GM23338 (cell line): ENCODE measurements around the gene OR2S2. TPM values are rescaled to one million over a fixed set of nuclear protein-coding genes. Genes with fewer than 3 reads are reported as not detected.

Source experiments
- ATAC-seq: fragments of 200-7000 bp; cut with Tn5 transposase; 3 replicates; pipeline ENCODE4 v1.9.1; 2020
- DNase-seq: peaks from one replicate; pipeline ENCODE4 v3.0.0-alpha.2; 2015; ENCODE audit warnings: low spot score
- H2AFZ ChIP-seq: fragments of 200-600 bp; sonication (generic); 2 replicates; pipeline ENCODE4 v1.8.0; 2016; ENCODE audit warnings: antibody characterized with exemption, mild to moderate bottlenecking, moderate library complexity
- H3F3A ChIP-seq: fragments of 200-600 bp; sonication (generic); replicated peaks from 2 replicates; pipeline ENCODE4 v1.8.0; 2017; ENCODE audit warnings: antibody characterized with exemption, mixed run types, low read depth
- H3K27ac ChIP-seq: fragments of 200-600 bp; sonication (generic); 2 replicates; pipeline ENCODE4 v1.6.1; 2016; ENCODE audit warnings: low read depth
- H3K27me3 ChIP-seq: fragments of 200-600 bp; sonication (generic); 2 replicates; pipeline ENCODE4 v1.8.0; 2016; ENCODE audit warnings: mild to moderate bottlenecking, mixed run types, moderate library complexity; ENCODE audit not compliant: insufficient read depth
- H3K36me3 ChIP-seq: fragments of 200-600 bp; sonication (generic); 2 replicates; pipeline ENCODE4 v1.8.0; 2016; ENCODE audit warnings: mild to moderate bottlenecking; ENCODE audit not compliant: insufficient read depth
- H3K4me1 ChIP-seq: fragments of 200-600 bp; sonication (generic); 2 replicates; pipeline ENCODE4 v1.8.0; 2016; ENCODE audit warnings: mild to moderate bottlenecking, moderate library complexity; ENCODE audit not compliant: insufficient read depth
- H3K4me2 ChIP-seq: fragments of 200-600 bp; sonication (generic); 2 replicates; pipeline ENCODE4 v1.7.1; 2017; ENCODE audit warnings: mixed run types
- H3K4me3 ChIP-seq: fragments of 200-600 bp; sonication (generic); 2 replicates; pipeline ENCODE4 v1.6.1; 2016; ENCODE audit warnings: mixed run types
- H3K79me2 ChIP-seq: fragments of 200-600 bp; sonication (generic); replicated peaks from 2 replicates; pipeline ENCODE4 v1.8.0; 2017; ENCODE audit warnings: mild to moderate bottlenecking; ENCODE audit not compliant: insufficient read depth
- H3K9me2 ChIP-seq: fragments of 200-600 bp; sonication (generic); 2 replicates; pipeline ENCODE4 v1.8.0; 2017; ENCODE audit not compliant: insufficient read depth
- H4K20me1 ChIP-seq: fragments of 200-600 bp; sonication (generic); replicated peaks from 2 replicates; pipeline ENCODE4 v1.8.0; 2017; ENCODE audit warnings: mild to moderate bottlenecking; ENCODE audit not compliant: insufficient read depth
- H3K27ac Mint-ChIP-seq: 2 replicates; pipeline ENCODE4 v1.8.0; 2020; ENCODE audit warnings: inconsistent platforms, mild to moderate bottlenecking, moderate library complexity, mixed read lengths
- H3K27me3 Mint-ChIP-seq: 3 replicates; pipeline ENCODE4 v1.8.0; 2022; ENCODE audit warnings: low read depth, mild to moderate bottlenecking, moderate library complexity, mixed read lengths, inconsistent platforms; ENCODE audit not compliant: insufficient read depth, poor library complexity
- H3K36me3 Mint-ChIP-seq: 3 replicates; pipeline ENCODE4 v1.8.0; 2021; ENCODE audit warnings: low read depth, mild to moderate bottlenecking, inconsistent platforms, moderate library complexity, mixed read lengths
- H3K4me1 Mint-ChIP-seq: 3 replicates; pipeline ENCODE4 v1.8.0; 2020; ENCODE audit warnings: mild to moderate bottlenecking, inconsistent platforms, mixed read lengths
- H3K4me3 Mint-ChIP-seq: 3 replicates; pipeline ENCODE4 v1.8.0; 2021; ENCODE audit warnings: moderate library complexity, mild to moderate bottlenecking, inconsistent platforms, mixed read lengths
- H3K9me3 Mint-ChIP-seq: 3 replicates; pipeline ENCODE4 v1.8.0; 2020; ENCODE audit warnings: moderate library complexity, mild to moderate bottlenecking, inconsistent platforms, mixed read lengths
- EZH2phosphoT487 ChIP-seq: fragments of 200-600 bp; sonication (generic); IDR thresholded peaks from one replicate; pipeline ENCODE4 v1.8.1; 2018; ENCODE audit warnings: antibody characterized with exemption; ENCODE audit not compliant: unreplicated experiment
- NANOG ChIP-seq: IDR thresholded peaks from 2 replicates; pipeline ENCODE4 v1.6.1; 2016; ENCODE audit warnings: antibody characterized with exemption, borderline replicate concordance
- POLR2AphosphoS5 ChIP-seq: IDR thresholded peaks from 2 replicates; pipeline ENCODE4 v1.6.1; 2016; ENCODE audit warnings: antibody characterized with exemption, low read depth
- REST ChIP-seq: IDR thresholded peaks from one replicate; pipeline ENCODE4 v1.6.1; 2018; ENCODE audit warnings: antibody characterized with exemption; ENCODE audit not compliant: unreplicated experiment
- STAT1 ChIP-seq: IDR thresholded peaks from one replicate; pipeline ENCODE4 v1.6.1; 2016; ENCODE audit warnings: antibody characterized with exemption; ENCODE audit not compliant: unreplicated experiment
- ZNF331 ChIP-seq: fragments of 250-450 bp; sonication (Bioruptor Pico); IDR thresholded peaks from 2 replicates; pipeline ENCODE4 v1.5.0; 2020; ENCODE audit warnings: low read depth, mild to moderate bottlenecking, moderate library complexity
- ZNF462 ChIP-seq: fragments of 250-450 bp; sonication (Bioruptor Pico); IDR thresholded peaks from 2 replicates; pipeline ENCODE4 v1.5.0; 2020; ENCODE audit warnings: mild to moderate bottlenecking, moderate library complexity
- polyA plus RNA-seq: library from polyadenylated mRNA; unstranded; fragments of >200 nt; fragmentation: Nextera tagmentation; extraction: Ambion mirVana; gene quantifications from 2 replicates; pipeline ENCODE4 v1.2.1, GENCODE V29; 2016
- total RNA-seq: library from RNA; depleted of rRNA; stranded (reverse); fragments of >200 nt; shearing (Covaris generic); gene quantifications from 2 replicates; pipeline ENCODE4 v1.2.3, GENCODE V29; 2014

Gene OR2S2
- total and polyA plus RNA-seq, 2 experiments from 2014 or later: not detected

GRCh38 chr9:35948451-35948850 is 9.5 kb downstream of the OR2S2 start:
- Histone ChIP-seq H3K4me1 (no peaks in the 10 kb centered on the region), H3K4me2 (no peak overlapping the region), H3K27me3 (peaks cover 17% of the 10 kb centered on the region), H3K9me2 (peaks cover 6% of the 10 kb centered on the region), H3K4me3 (no peak overlapping the region), H3K79me2 (no peaks in the 10 kb centered on the region), H2AFZ (no peak overlapping the region), H4K20me1 (no peaks in the 10 kb centered on the region), H3K27ac (no peak overlapping the region), H3K36me3 (no peaks in the 10 kb centered on the region), H3F3A (no peaks in the 10 kb centered on the region)
- Mint-ChIP-seq H3K36me3 (no peaks in the 10 kb centered on the region; the same call in 2 of the 3 replicates), H3K9me3 (peaks cover 6% of the 10 kb centered on the region; the same call in 2 of the 3 replicates), H3K4me3 (no peak overlapping the region), H3K27me3 (peaks cover 20% of the 10 kb centered on the region), H3K27ac (no peak overlapping the region), H3K4me1 (peaks cover 7% of the 10 kb centered on the region; the same call in 2 of the 3 replicates)
- TF ChIP-seq POLR2AphosphoS5 (no peak), ZNF462 (CRISPR knock-in tag) (no peak), REST (no peak), STAT1 (no peak), ZNF331 (no peak), NANOG (no peak), EZH2phosphoT487 (no peak)
- ATAC-seq: no peak
- DNase-seq: no peak
